Right lobe of liver (tissue), 4 donors: ENCODE results near the gene TSR3.

Source experiments
- CTCF ChIP-seq, 4 donors: fragments of 200-600 bp in 3 of 4; fragments of 450-650 bp in 1 of 4; IDR thresholded peaks; one replicate each; pipeline versions ENCODE4 v1.5.1 to v1.8.0; 2016 to 2022; ENCODE audit warnings: antibody characterized with exemption in 4 of 4, mild to moderate bottlenecking in 2 of 4
- POLR2A ChIP-seq: fragments of 450-650 bp; IDR thresholded peaks from one replicate; pipeline ENCODE4 v1.6.1; 2017; ENCODE audit warnings: antibody characterized with exemption, mild to moderate bottlenecking
- donor health status: DM: no; HTN: no; CAD: no.
- donor health status: DM: no; HTN: no; CAD: no.
- donor health status: DM: no; HTN: yes; CAD: no.

- no peak for TF ChIP-seq CTCF (IDR thresholded peaks at IDR 0.05)
- TF ChIP-seq POLR2A = no peak
Measured at GRCh38 chr16:1398351-1398750, 46.7 kb upstream of the TSR3 start.
